SK-N-SH (cell line): ENCODE results near the gene AHNAK2.

Experiments
- CTCF ChIP-seq: fragments of 200-600 bp; sonication (generic); IDR thresholded peaks from 2 replicates; pipeline ENCODE4 v1.6.1; 2017; ENCODE audit warnings: antibody characterized with exemption, mild to moderate bottlenecking, moderate library complexity
- FOXJ3 ChIP-seq: sonication (generic); formaldehyde crosslinking; IDR thresholded peaks from 2 replicates; pipeline ENCODE4 v1.5.1; 2020; ENCODE audit warnings: mild to moderate bottlenecking, missing genetic modification reagents
- FOXM1 ChIP-seq: IDR thresholded peaks from 2 replicates; pipeline ENCODE4 v1.4.0; 2012; ENCODE audit warnings: low read depth, mild to moderate bottlenecking
- SIN3A ChIP-seq: IDR thresholded peaks from 2 replicates; pipeline ENCODE4 v1.6.1; 2012; ENCODE audit warnings: low read depth, mild to moderate bottlenecking, low read length, moderate library complexity, borderline replicate concordance

- TF ChIP-seq CTCF (no peak), FOXM1 (no peak), FOXJ3 (CRISPR knock-in tag) (no peak), SIN3A (no peak)
Observed at GRCh38 chr14:105015242-105015641, 37.1 kb upstream of the AHNAK2 start.
